ENCODE measurements around the gene PP2D1. TPM values are rescaled to one million over a fixed set of nuclear protein-coding genes. Genes with fewer than 3 reads are reported as not detected.
A peak's percentile ranks its signal among the peaks of the same experiment; 100 is the strongest.

Gene PP2D1, protein sequence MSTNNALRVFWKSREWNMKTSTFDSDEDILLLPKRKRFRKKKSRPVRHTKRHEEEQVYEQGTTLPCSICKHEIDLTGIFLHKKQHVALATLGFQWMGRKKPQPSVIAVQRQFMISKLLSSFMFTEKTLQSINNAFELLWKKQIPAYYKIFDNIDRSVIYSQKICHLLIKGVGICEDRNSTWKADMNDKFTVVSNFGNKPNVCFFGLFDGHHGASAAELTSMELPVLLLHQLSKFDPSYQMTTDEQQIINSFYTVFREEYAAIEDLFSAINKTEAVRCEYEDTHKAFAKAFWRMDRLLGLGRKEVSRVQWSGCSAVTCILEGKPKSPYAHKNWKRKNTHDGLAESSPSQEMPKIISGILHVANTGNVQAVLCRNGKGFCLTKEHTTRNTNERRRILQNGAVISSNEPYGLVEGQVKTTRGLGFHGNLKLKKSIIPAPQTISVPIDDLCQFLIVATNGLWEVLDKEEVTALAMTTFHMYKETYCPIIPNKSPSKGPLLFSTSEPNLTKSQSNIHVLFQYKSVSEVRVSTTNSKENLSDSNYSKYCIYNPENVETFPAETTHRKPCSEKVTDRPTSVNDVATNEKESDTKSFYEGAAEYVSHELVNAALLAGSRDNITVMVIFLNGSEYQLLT
- total RNA-seq, result not detected
- 1 to 10 TPM in 4 of 6 donors, under 1 TPM in 2; 0.83 to 1.2 (median 1.1) TPM for polyA plus RNA-seq (ENCODE audit: insufficient read length in 6 of 6)
- long read RNA-seq, donor 1, partial matches to known transcripts, result 5 of 5 reads
- long read RNA-seq, donor 1, other reads (novel, unspliced or antisense), result 0 of 5 reads
- long read RNA-seq, donor 2, result 0 reads
- long read RNA-seq, donor 3, result 0 reads
- long read RNA-seq, donor 4, result 0 reads
- long read RNA-seq, donor 5, result 0 reads
- long read RNA-seq, donor 6, result 0 reads
- long read RNA-seq, donor 7, result 0 reads
- long read RNA-seq, donor 8, result 0 reads
- long read RNA-seq, donor 9, result 0 reads
- long read RNA-seq, donor 10, result 0 reads
- long read RNA-seq, donor 11, result 0 reads
- long read RNA-seq, donor 12, partial matches to known transcripts, result 13 of 13 reads
- long read RNA-seq, donor 12, other reads (novel, unspliced or antisense), result 0 of 13 reads

DNA sequence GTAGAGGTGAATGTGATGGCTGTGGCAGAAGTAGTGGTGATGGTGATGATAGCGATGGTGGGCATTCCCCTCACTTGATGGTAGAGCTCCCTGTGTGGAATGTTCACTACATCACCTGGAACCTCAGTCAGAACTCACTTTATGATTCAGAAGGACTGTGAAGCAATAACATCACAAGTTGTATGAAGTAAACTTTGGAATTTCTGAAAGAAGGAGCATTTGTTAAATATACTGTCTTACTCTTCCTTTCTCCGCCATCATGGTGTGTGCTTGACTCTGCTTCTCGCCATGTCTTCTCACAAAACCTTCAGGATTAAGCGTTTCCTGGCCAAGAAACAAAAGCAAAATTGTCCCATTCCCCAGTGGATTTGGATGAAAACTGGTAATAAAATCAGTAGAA lies at the start of gene PP2D1:
TSS of gene PP2D1 (minus strand) at position 101 of the 400 bp plus-strand sequence. CDS start 192 bp downstream, outside the sequence.
- Histone ChIP-seq H3K27me3 (no peaks in the 10 kb centered on the region), H3K4me1 (no peaks in the 10 kb centered on the region)

DNA sequence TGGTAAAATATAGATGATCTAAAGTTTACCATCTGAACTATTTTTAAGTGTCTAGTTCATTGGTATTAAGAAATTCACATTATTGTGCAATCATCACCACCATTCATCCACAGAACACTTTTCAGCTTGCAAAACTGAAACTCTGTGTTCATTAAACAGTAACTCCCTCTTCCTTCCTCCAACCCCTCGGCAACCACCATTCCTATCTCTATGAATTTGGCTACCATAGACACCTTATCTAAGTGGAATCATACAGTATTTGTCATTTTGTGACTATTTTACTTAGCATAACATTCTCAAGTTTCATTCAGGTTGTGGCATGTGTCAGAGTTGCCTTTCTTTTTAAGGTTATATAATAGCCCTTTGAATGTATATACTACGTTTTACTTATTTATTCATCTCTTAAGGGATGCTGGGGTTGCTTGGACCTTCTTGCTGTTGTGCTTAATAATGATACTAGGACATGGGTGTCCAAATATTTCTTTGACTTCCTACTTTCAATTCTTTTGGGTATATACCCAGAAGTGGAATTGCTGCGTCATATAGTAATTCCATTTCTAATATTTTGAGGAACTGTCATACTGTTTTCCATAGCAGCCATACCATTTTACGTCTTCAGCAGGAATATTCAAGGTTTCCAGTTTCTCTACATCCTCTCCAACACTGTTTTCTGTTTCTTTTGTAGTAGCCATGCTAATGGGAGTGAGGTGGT lies 49.1 kb upstream of the PP2D1 start:
- H3K4me1 ChIP-seq, result peaks cover 16 to 39% of the 10 kb centered on the region in 2 donors
- H3K27ac ChIP-seq, result peak overlapping the region; percentile 63 to 92
- H3K4me3 ChIP-seq, result peak overlapping the region in 1 of 2 donors; percentile 31

More for the DNA sequence above, at the start of gene PP2D1:
- intact Hi-C loops (cut with DNase I), result no loop called here
- no peak for DNase-seq
- no peak for ATAC-seq
- TF ChIP-seq, protein P1, sequence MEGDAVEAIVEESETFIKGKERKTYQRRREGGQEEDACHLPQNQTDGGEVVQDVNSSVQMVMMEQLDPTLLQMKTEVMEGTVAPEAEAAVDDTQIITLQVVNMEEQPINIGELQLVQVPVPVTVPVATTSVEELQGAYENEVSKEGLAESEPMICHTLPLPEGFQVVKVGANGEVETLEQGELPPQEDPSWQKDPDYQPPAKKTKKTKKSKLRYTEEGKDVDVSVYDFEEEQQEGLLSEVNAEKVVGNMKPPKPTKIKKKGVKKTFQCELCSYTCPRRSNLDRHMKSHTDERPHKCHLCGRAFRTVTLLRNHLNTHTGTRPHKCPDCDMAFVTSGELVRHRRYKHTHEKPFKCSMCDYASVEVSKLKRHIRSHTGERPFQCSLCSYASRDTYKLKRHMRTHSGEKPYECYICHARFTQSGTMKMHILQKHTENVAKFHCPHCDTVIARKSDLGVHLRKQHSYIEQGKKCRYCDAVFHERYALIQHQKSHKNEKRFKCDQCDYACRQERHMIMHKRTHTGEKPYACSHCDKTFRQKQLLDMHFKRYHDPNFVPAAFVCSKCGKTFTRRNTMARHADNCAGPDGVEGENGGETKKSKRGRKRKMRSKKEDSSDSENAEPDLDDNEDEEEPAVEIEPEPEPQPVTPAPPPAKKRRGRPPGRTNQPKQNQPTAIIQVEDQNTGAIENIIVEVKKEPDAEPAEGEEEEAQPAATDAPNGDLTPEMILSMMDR (IDR thresholded peaks at IDR 0.05), result no peak
- Histone ChIP-seq H3K9me3 (no peaks in the 10 kb centered on the region), H3K4me3 (no peak within 1 kb of the TSS), H3K27ac (no peak within 1 kb of the TSS), H3K36me3 (no peaks in the 10 kb centered on the region)

DNA sequence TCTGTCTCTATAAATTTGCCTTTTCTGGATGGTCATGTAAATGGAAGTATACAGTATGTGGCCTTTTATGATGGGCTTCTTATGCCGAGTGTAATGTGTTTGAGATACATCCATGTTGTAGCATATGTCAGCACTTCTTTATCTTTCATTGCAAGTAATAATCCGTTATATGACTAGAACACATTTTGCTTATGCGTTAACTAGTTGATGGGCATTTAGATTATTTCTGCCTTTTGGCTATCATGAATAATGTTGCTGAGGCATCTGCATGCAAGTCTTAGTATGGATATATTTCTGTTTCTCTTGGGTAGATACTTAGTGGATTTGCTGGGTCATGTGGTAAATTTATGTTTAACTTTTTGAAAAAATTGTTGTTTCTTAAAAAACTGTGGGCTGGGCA lies 47.9 kb upstream of the PP2D1 start:
- TF ChIP-seq, protein P1 (IDR thresholded peaks at IDR 0.05), result no peak
- no peak for DNase-seq
- H3K9me3 ChIP-seq, result no peaks in the 10 kb centered on the region
- intact Hi-C loops (cut with DNase I), result no loop called here
- no peaks in the 10 kb centered on the region for H3K27me3 ChIP-seq
- no peaks in the 10 kb centered on the region for H3K36me3 ChIP-seq
- ATAC-seq, result no peak
- no peak overlapping the region for H3K27ac ChIP-seq
- H3K4me1 ChIP-seq, result peaks cover 22 to 51% of the 10 kb centered on the region in 2 donors
- no peak overlapping the region for H3K4me3 ChIP-seq

More for the DNA sequence above, 49.1 kb upstream of the PP2D1 start:
- TF ChIP-seq, protein P1 (IDR thresholded peaks at IDR 0.05), result no peak
- intact Hi-C loops (cut with DNase I), result no loop called here
- Histone ChIP-seq H3K36me3 (no peaks in the 10 kb centered on the region), H3K27me3 (no peaks in the 10 kb centered on the region), H3K9me3 (no peaks in the 10 kb centered on the region)
- ATAC-seq, result peak; percentile 62
- DNase-seq, result peak in 1 of 4 donors; percentile 69

DNA sequence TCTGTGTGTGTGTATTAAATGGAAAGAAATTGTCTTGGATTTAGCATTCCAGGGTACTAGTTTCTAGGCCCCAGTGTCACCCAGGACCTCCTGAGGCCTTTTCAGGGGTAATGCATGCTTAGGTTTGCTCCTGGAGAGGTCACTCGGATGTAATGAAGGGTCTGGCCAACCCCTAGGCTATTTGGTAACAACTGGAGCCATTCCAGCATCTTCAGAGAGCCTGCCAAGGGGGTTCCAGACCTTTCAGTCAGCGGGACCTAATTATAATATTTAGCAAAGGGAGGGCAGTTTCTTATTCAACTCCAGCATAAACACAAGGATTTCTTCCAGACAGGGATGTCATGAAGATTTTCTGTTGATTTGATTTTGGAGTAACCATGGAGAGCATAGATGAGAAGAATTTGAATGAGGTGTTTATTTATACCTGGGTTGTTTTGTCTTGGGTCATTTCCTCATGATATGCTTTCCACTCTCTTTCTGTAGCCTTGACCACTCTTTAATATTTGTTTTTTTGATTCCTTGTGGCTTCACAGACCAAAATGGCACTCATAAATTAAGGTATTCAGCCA lies 45.6 kb upstream of the PP2D1 start:
- peak overlapping the region; percentile 42 to 81 for H3K27ac ChIP-seq
- no peak for ATAC-seq

More for the DNA sequence above, 45.6 kb upstream of the PP2D1 start:
- intact Hi-C loops (cut with DNase I), result no loop called here
- H3K9me3 ChIP-seq, result no peaks in the 10 kb centered on the region
- no peaks in the 10 kb centered on the region for H3K27me3 ChIP-seq
- H3K4me1 ChIP-seq, result peaks cover 28 to 63% of the 10 kb centered on the region in 2 donors
- TF ChIP-seq, protein P1 (IDR thresholded peaks at IDR 0.05), result no peak
- no peaks in the 10 kb centered on the region for H3K36me3 ChIP-seq
- no peak overlapping the region for H3K4me3 ChIP-seq
- peak in 2 of 4 donors; percentile 77 to 84 for DNase-seq
